Thymus (tissue), 11 donors: ENCODE data around the gene MAP1S. TPM values are rescaled to one million over a fixed set of nuclear protein-coding genes. Genes with fewer than 3 reads are reported as not detected.

Source experiments
- DNase-seq, 9 donors: peaks; one replicate each; pipeline ENCODE4 v3.0.0-alpha.2; 2013; ENCODE audit warnings: low spot score in 9 of 9, low read depth in 6 of 9, missing footprints in 1 of 9
- H3K27ac ChIP-seq, 2 donors: one replicate each; pipeline ENCODE4 v1.5.1; 2013; ENCODE audit warnings: control low read depth in 1 of 2, low read depth in 1 of 2, low read length in 1 of 2, mild to moderate bottlenecking in 1 of 2, moderate library complexity in 1 of 2
- H3K27me3 ChIP-seq, 2 donors: one replicate each; pipeline ENCODE4 v1.5.1; 2013; ENCODE audit warnings: low read length in 1 of 2; ENCODE audit not compliant: control insufficient read depth in 2 of 2, insufficient read depth in 1 of 2
- H3K36me3 ChIP-seq, 2 donors: one replicate each; pipeline ENCODE4 v1.5.1; 2013; ENCODE audit warnings: low read length in 1 of 2, mild to moderate bottlenecking in 1 of 2, moderate library complexity in 1 of 2; ENCODE audit not compliant: control insufficient read depth in 2 of 2, insufficient read depth in 2 of 2
- H3K4me1 ChIP-seq, 2 donors: one replicate each; pipeline ENCODE4 v1.5.1; 2013; ENCODE audit warnings: low read length in 2 of 2; ENCODE audit not compliant: control insufficient read depth in 2 of 2, insufficient read depth in 2 of 2
- H3K4me3 ChIP-seq, 2 donors: one replicate each; pipeline ENCODE4 v1.5.1; 2013; ENCODE audit warnings: low read length in 2 of 2, control low read depth in 1 of 2, mild to moderate bottlenecking in 1 of 2
- H3K9me3 ChIP-seq, 2 donors: one replicate each; pipeline ENCODE4 v1.5.1; 2013; ENCODE audit warnings: low read length in 1 of 2, mild to moderate bottlenecking in 1 of 2; ENCODE audit not compliant: control insufficient read depth in 2 of 2, insufficient read depth in 1 of 2
- WGBS: extraction: QIAGEN DNeasy Blood & Tissue Kit; methylation state at CpG from one replicate; pipeline ENCODE4 v1.1.7; 2013; 5-methylcytosine and 5-hydroxymethylcytosine counted together
- polyA plus RNA-seq: library from polyadenylated mRNA; stranded (reverse); fragments of 200-250 nt; gene quantifications from one replicate; pipeline ENCODE4 v1.2.3, GENCODE V29; 2013
- total RNA-seq: library from RNA; stranded (reverse); fragments of 120-200 nt; gene quantifications from one replicate; pipeline ENCODE4 v1.2.4, GENCODE V29; 2013
- donor health status: healthy.

MAP1S gene
- total and polyA plus RNA-seq, 2 donors: 8.5 to 17.5 TPM

DNA sequence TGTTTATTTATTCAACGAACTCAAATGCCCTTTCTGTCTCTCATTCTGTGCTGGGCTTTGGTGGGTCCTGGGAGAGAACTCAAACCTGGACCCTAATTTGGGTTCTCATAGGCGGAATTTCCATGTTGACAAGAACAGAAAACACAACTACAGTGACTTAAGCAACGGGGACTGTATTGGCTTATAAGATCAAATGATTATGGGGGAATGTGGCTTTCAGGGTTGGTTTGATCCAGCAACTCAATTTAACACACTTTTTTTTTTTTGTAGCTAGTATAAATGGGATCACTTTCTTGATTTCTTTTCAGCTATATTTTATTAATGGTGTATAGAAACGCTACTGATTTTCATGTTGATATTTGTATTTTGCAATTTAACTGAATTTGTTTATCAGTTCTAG lies 41.9 kb downstream of the MAP1S start:
- no peak overlapping the region for H3K27ac ChIP-seq
- peaks cover 4 to 6% of the 10 kb centered on the region in 2 donors for H3K4me1 ChIP-seq
- no peaks in the 10 kb centered on the region for H3K27me3 ChIP-seq
- H3K4me3 ChIP-seq: no peak overlapping the region
- no peak for DNase-seq
- 97% methylated on average over 4 of the region's 4 CpGs for WGBS
- H3K9me3 ChIP-seq: no peaks in the 10 kb centered on the region
- H3K36me3 ChIP-seq: peaks cover 45 to 49% of the 10 kb centered on the region in 2 donors

DNA sequence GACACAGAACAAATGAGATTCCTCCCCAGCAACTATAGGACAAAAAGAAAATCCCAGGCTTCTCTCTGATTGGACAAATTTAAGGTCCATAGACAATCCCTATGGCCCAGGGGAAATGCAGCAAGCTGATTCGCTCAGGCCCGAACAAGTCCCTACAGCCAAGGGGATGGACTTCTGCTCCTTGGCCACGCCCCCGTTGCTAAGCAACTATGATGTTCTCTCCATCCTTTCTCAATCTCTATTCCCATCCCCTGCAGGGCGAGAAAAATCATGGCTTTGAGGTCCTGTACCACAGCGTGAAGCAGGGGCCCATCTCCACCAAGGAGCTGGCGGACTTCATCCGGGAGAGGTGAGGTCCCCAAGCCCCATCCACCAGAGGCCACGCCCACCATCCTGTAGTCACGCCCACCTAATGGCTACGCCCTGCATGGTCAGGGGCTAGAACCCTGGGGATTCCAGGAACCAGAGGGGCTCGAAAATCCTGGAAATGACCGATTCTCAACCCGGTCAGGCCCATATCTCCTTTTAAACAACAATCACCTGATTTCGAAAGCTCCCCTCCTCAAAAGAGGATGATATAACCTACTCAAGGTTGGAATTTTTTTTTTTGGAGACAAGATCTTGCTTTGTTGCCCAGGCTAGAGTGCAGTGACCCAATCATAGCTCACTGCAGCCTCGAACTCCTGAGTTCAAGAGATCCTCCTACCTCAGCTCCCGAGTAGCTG lies 43.4 kb downstream of the MAP1S start:
- Histone ChIP-seq H3K9me3 (no peaks in the 10 kb centered on the region), H3K4me3 (no peak overlapping the region), H3K27ac (no peak overlapping the region), H3K27me3 (no peaks in the 10 kb centered on the region), H3K36me3 (peaks cover 51 to 57% of the 10 kb centered on the region in 2 donors), H3K4me1 (peaks cover 0 to 7% of the 10 kb centered on the region in 2 donors)
- WGBS: 94% methylated on average over 17 of the region's 17 CpGs
- no peak for DNase-seq

- 96% methylated on average over 7 of the region's 7 CpGs for WGBS
- Histone ChIP-seq H3K27ac (no peak overlapping the region), H3K27me3 (no peaks in the 10 kb centered on the region), H3K4me3 (no peak overlapping the region), H3K36me3 (peaks cover 58 to 63% of the 10 kb centered on the region in 2 donors), H3K4me1 (peaks cover 0 to 7% of the 10 kb centered on the region in 2 donors), H3K9me3 (no peaks in the 10 kb centered on the region)
- no peak for DNase-seq
Observed at GRCh38 chr19:17764348-17764747, 45.1 kb downstream of the MAP1S start.

- no peaks in the 10 kb centered on the region for H3K9me3 ChIP-seq
- no peaks in the 10 kb centered on the region for H3K27me3 ChIP-seq
- WGBS: 82% methylated on average over 12 of the region's 12 CpGs
- H3K27ac ChIP-seq: no peak overlapping the region
- no peak for DNase-seq
- H3K4me3 ChIP-seq: no peak overlapping the region
- peaks cover 63 to 69% of the 10 kb centered on the region in 2 donors for H3K36me3 ChIP-seq
- peaks cover 0 to 7% of the 10 kb centered on the region in 2 donors for H3K4me1 ChIP-seq
Observed at GRCh38 chr19:17765069-17765618, 45.9 kb downstream of the MAP1S start.

- H3K36me3 ChIP-seq: peaks cover 68 to 72% of the 10 kb centered on the region in 2 donors
- no peak overlapping the region for H3K4me3 ChIP-seq
- H3K27ac ChIP-seq: peak overlapping the region in 1 of 2 donors; percentile 17
- H3K4me1 ChIP-seq: peaks cover 0 to 7% of the 10 kb centered on the region in 2 donors
- no peaks in the 10 kb centered on the region for H3K9me3 ChIP-seq
- H3K27me3 ChIP-seq: no peaks in the 10 kb centered on the region
- 76% methylated on average over 29 of the region's 29 CpGs for WGBS
- peak in 7 of 9 donors; percentile 49 to 79 (median 68) for DNase-seq
Observed at GRCh38 chr19:17766543-17767131, 47.4 kb downstream of the MAP1S start.

- Histone ChIP-seq H3K27me3 (no peaks in the 10 kb centered on the region), H3K4me1 (peaks cover 0 to 7% of the 10 kb centered on the region in 2 donors), H3K36me3 (peaks cover 73 to 78% of the 10 kb centered on the region in 2 donors), H3K9me3 (no peaks in the 10 kb centered on the region), H3K27ac (no peak overlapping the region), H3K4me3 (no peak overlapping the region)
- no peak for DNase-seq
- WGBS: 93% methylated on average over 1 of the region's 1 CpG
Observed at GRCh38 chr19:17767559-17767958, 48.3 kb downstream of the MAP1S start.

DNA sequence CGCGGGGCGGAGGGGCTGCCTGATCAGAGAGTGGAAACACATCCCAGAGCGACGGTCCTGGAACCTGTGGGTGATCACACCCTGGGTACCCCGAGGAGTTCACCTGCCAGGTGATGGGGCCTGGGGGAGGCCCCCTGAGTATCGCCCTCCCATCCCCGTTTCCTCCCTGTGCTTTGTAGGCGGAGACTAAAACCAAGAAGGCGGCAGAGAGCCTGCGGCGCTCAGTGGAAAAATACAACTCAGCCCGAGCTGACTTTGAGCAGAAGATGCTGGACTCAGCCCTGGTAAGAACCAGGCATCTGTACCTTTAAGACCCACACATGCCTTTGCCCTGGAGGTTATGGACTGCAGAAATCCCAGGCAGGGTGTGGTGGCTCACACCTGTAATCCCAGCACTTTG lies 51.3 kb downstream of the MAP1S start:
- WGBS: 95% methylated on average over 13 of the region's 13 CpGs
- Histone ChIP-seq H3K9me3 (peaks cover 0 to 1% of the 10 kb centered on the region in 2 donors), H3K4me1 (peaks cover 0 to 7% of the 10 kb centered on the region in 2 donors), H3K27ac (no peak overlapping the region), H3K36me3 (peaks cover 73 to 75% of the 10 kb centered on the region in 2 donors), H3K4me3 (no peak overlapping the region), H3K27me3 (no peaks in the 10 kb centered on the region)
- DNase-seq: no peak

GRCh38 chr19:17772172-17772571 lies 52.9 kb downstream of the MAP1S start:
- no peaks in the 10 kb centered on the region for H3K27me3 ChIP-seq
- no peaks in the 10 kb centered on the region for H3K4me1 ChIP-seq
- DNase-seq: no peak
- H3K9me3 ChIP-seq: peaks cover 0 to 1% of the 10 kb centered on the region in 2 donors
- no peak overlapping the region for H3K27ac ChIP-seq
- 98% methylated on average over 4 of the region's 4 CpGs for WGBS
- peaks cover 73 to 78% of the 10 kb centered on the region in 2 donors for H3K36me3 ChIP-seq
- no peak overlapping the region for H3K4me3 ChIP-seq

DNA sequence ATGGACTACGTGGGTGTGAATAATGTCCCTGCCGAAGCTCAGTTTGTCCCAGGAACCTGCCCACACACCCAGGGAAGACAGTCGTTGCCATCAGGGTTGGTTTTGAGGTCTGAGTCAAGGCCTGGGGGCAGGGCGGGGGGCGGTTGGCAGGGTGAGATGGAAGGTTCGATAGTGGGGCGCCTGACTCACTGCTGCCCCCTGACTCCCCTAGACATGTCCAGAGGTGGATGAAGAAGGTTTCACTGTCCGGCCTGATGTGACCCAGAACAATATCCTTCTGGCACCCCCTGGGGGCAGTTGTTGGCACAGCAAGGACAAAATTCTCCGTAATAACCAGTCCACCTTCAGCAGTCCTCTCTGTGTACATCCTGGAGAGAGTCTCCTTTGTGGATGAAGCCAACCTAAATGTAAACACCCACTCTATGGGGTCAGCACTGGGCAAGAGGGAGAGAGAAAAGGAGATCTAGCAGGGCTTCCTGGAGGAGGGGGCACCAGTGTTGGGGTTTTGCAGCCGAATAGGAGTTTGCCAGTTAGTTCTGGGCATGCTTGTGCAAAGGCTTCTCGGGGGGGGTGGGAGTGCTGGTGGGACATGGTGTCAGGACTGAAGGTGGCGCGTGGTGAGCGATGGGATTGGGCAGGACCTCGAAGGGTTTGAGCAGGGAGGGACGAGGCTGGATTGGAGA lies 56.1 kb downstream of the MAP1S start:
- H3K4me1 ChIP-seq: no peaks in the 10 kb centered on the region
- H3K27ac ChIP-seq: no peak overlapping the region
- H3K27me3 ChIP-seq: no peaks in the 10 kb centered on the region
- no peak overlapping the region for H3K4me3 ChIP-seq
- DNase-seq: no peak
- peaks cover 54 to 61% of the 10 kb centered on the region in 2 donors for H3K36me3 ChIP-seq
- peaks cover 0 to 1% of the 10 kb centered on the region in 2 donors for H3K9me3 ChIP-seq
- 93% methylated on average over 16 of the region's 16 CpGs for WGBS
